H9 (cell line): ENCODE data around the gene BACH2. TPM values are rescaled to one million over a fixed set of nuclear protein-coding genes. Genes with fewer than 3 reads are reported as not detected.

Source experiments
- DNase-seq: peaks from one replicate; pipeline ENCODE4 v3.0.0-alpha.2; 2017
- H2AFZ ChIP-seq: one replicate; pipeline ENCODE4 v1.6.1; 2013; ENCODE audit warnings: mild to moderate bottlenecking, low read length, control low read depth, moderate library complexity
- H2AK5ac ChIP-seq: 2 replicates; pipeline ENCODE4 v1.6.1; 2013; ENCODE audit warnings: low read length, control low read depth, mixed read lengths; ENCODE audit not compliant: insufficient read length
- H2BK120ac ChIP-seq: one replicate; pipeline ENCODE4 v1.6.1; 2013; ENCODE audit warnings: low read depth, mild to moderate bottlenecking, low read length, control low read depth, inconsistent platforms; ENCODE audit not compliant: poor library complexity, severe bottlenecking
- H2BK12ac ChIP-seq: 2 replicates; pipeline ENCODE4 v1.6.1; 2013; ENCODE audit warnings: low read length, control low read depth, mixed read lengths, low read depth; ENCODE audit not compliant: insufficient read length
- H2BK15ac ChIP-seq: 2 replicates; pipeline ENCODE4 v1.6.1; 2013; ENCODE audit warnings: low read depth, low read length, control low read depth
- H2BK20ac ChIP-seq: one replicate; pipeline ENCODE4 v1.6.1; 2013; ENCODE audit warnings: low read depth, mild to moderate bottlenecking, low read length, control low read depth, inconsistent platforms; ENCODE audit not compliant: poor library complexity, severe bottlenecking
- H2BK5ac ChIP-seq: 2 replicates; pipeline ENCODE4 v1.6.1; 2013; ENCODE audit warnings: low read length, control low read depth, mixed read lengths; ENCODE audit not compliant: insufficient read length
- H3K14ac ChIP-seq: 2 replicates; pipeline ENCODE4 v1.6.1; 2013; ENCODE audit warnings: low read length, control low read depth; ENCODE audit not compliant: insufficient read depth
- H3K18ac ChIP-seq: 2 replicates; pipeline ENCODE4 v1.6.1; 2013; ENCODE audit warnings: low read depth, mild to moderate bottlenecking, mixed read lengths, low read length, control low read depth; ENCODE audit not compliant: insufficient read length
- H3K23ac ChIP-seq: 2 replicates; pipeline ENCODE4 v1.6.1; 2013; ENCODE audit warnings: low read length, control low read depth, mixed read lengths, low read depth; ENCODE audit not compliant: insufficient read length
- H3K23me2 ChIP-seq: 2 replicates; pipeline ENCODE4 v1.6.1; 2013; ENCODE audit warnings: low read depth, mild to moderate bottlenecking, mixed read lengths, low read length, control low read depth; ENCODE audit not compliant: insufficient read length, poor library complexity, severe bottlenecking
- H3K27ac ChIP-seq: 2 replicates; pipeline ENCODE4 v1.5.1; 2013; ENCODE audit warnings: low read length, control low read depth, mixed read lengths, low read depth; ENCODE audit not compliant: insufficient read length
- H3K27me3 ChIP-seq: 2 replicates; pipeline ENCODE4 v1.6.1; 2013; ENCODE audit warnings: low read length, control low read depth, inconsistent platforms; ENCODE audit not compliant: insufficient read depth
- H3K4ac ChIP-seq: 2 replicates; pipeline ENCODE4 v1.6.1; 2013; ENCODE audit warnings: low read depth, mild to moderate bottlenecking, control low read depth, inconsistent platforms, low read length, moderate library complexity
- H3K4me1 ChIP-seq: 2 replicates; pipeline ENCODE4 v1.6.1; 2013; ENCODE audit warnings: low read length, control low read depth, inconsistent platforms; ENCODE audit not compliant: insufficient read depth
- H3K4me2 ChIP-seq: 2 replicates; pipeline ENCODE4 v1.6.1; 2013; ENCODE audit warnings: low read length, control low read depth, mixed read lengths; ENCODE audit not compliant: insufficient read length, insufficient read depth
- H3K56ac ChIP-seq: 2 replicates; pipeline ENCODE4 v1.6.1; 2013; ENCODE audit warnings: low read depth, mild to moderate bottlenecking, mixed read lengths, low read length, control low read depth; ENCODE audit not compliant: insufficient read length
- H3K79me1 ChIP-seq: 2 replicates; pipeline ENCODE4 v1.6.1; 2013; ENCODE audit warnings: low read depth, mild to moderate bottlenecking, moderate library complexity, low read length, control low read depth, inconsistent platforms; ENCODE audit not compliant: insufficient read depth, poor library complexity, severe bottlenecking
- H3K79me2 ChIP-seq: 2 replicates; pipeline ENCODE4 v1.6.1; 2013; ENCODE audit warnings: low read length, control low read depth, inconsistent platforms; ENCODE audit not compliant: insufficient read depth
- H3K9ac ChIP-seq: 2 replicates; pipeline ENCODE4 v1.6.1; 2013; ENCODE audit warnings: low read length, control low read depth, mixed read lengths; ENCODE audit not compliant: insufficient read length; ENCODE audit errors: extremely low read depth
- H3K9me3 ChIP-seq: one replicate; pipeline ENCODE4 v1.6.1; 2013; ENCODE audit warnings: low read depth, low read length, inconsistent platforms; ENCODE audit not compliant: control insufficient read depth
- H3T11ph ChIP-seq: one replicate; pipeline ENCODE4 v1.6.1; 2013; ENCODE audit warnings: mild to moderate bottlenecking, low read length, control low read depth, inconsistent platforms
- H4K20me1 ChIP-seq: one replicate; pipeline ENCODE4 v1.6.1; 2013; ENCODE audit not compliant: control insufficient read depth, insufficient read length, insufficient read depth
- H4K5ac ChIP-seq: 2 replicates; pipeline ENCODE4 v1.6.1; 2013; ENCODE audit warnings: low read depth, mild to moderate bottlenecking, mixed read lengths, low read length, control low read depth; ENCODE audit not compliant: insufficient read length
- H4K8ac ChIP-seq: replicated peaks from 2 replicates; pipeline ENCODE4 v1.6.1; 2013; ENCODE audit warnings: low read length, control low read depth, mixed read lengths, low read depth; ENCODE audit not compliant: insufficient read length
- H4K91ac ChIP-seq: 2 replicates; pipeline ENCODE4 v1.6.1; 2013; ENCODE audit warnings: low read depth, mild to moderate bottlenecking, moderate library complexity, mixed read lengths, low read length, control low read depth; ENCODE audit not compliant: insufficient read length
- H3K27ac Mint-ChIP-seq, 3 experiments: 2 replicates in 2 of 3; 3 replicates in 1 of 3; pipeline ENCODE4 v1.8.0; 2020 to 2021; ENCODE audit warnings: mixed read lengths in 3 of 3, mild to moderate bottlenecking in 1 of 3, moderate library complexity in 1 of 3
- H3K27me3 Mint-ChIP-seq: 2 replicates; pipeline ENCODE4 v1.8.0; 2021; ENCODE audit warnings: low read depth, mild to moderate bottlenecking, moderate library complexity, mixed read lengths
- H3K36me3 Mint-ChIP-seq, 3 experiments: 2 replicates in 2 of 3; 3 replicates in 1 of 3; pipeline ENCODE4 v1.8.0; 2020 to 2021; ENCODE audit warnings: low read depth in 3 of 3, mixed read lengths in 3 of 3; ENCODE audit not compliant: insufficient read depth in 1 of 3
- H3K4me1 Mint-ChIP-seq, 2 experiments: 2 replicates each; pipeline ENCODE4 v1.8.0; 2020; ENCODE audit warnings: mixed read lengths in 2 of 2
- H3K4me3 Mint-ChIP-seq, 2 experiments: 2 replicates in 1 of 2; 3 replicates in 1 of 2; pipeline ENCODE4 v1.8.0; 2020 to 2021; ENCODE audit warnings: mild to moderate bottlenecking in 2 of 2, mixed read lengths in 2 of 2, moderate library complexity in 1 of 2
- H3K9me3 Mint-ChIP-seq, 2 experiments: 2 replicates in 1 of 2; 3 replicates in 1 of 2; pipeline ENCODE4 v1.8.0; 2020; ENCODE audit warnings: mild to moderate bottlenecking in 2 of 2, mixed read lengths in 2 of 2, moderate library complexity in 1 of 2
- CTCF ChIP-seq: fragments of 200-600 bp; sonication (generic); conservative IDR thresholded peaks from 3 replicates; pipeline ENCODE4 v1.8.0; 2021; ENCODE audit warnings: antibody characterized with exemption, mild to moderate bottlenecking
- WGBS: extraction: QIAGEN DNeasy Blood & Tissue Kit; methylation state at CpG from one replicate; pipeline ENCODE4 v1.1.7; 2013; ENCODE audit warnings: missing lambda C conversion rate, low lambda C conversion rate, mixed read lengths; ENCODE audit not compliant: insufficient read length; ENCODE audit errors: extremely low coverage; 5-methylcytosine and 5-hydroxymethylcytosine counted together
- total RNA-seq: library from RNA; stranded (reverse); gene quantifications from 2 replicates; pipeline ENCODE4 v1.2.1, GENCODE V29; 2021

Gene BACH2
- total RNA-seq, 1 experiment from 2014 or later = 2.0 TPM

- Histone ChIP-seq H2BK20ac (no peak overlapping the region), H2BK12ac (no peak overlapping the region), H3K4me1 (no peaks in the 10 kb centered on the region), H3K23me2 (no peaks in the 10 kb centered on the region), H4K91ac (no peak overlapping the region), H3K9me3 (no peaks in the 10 kb centered on the region), H3K56ac (no peak overlapping the region), H2BK120ac (no peak overlapping the region), H3K27me3 (no peaks in the 10 kb centered on the region), H3K4ac (no peak overlapping the region), H4K8ac (no peak overlapping the region), H4K5ac (no peak overlapping the region), H3T11ph (no peak overlapping the region), H2BK5ac (no peak overlapping the region), H3K27ac (no peak overlapping the region), H3K14ac (no peak overlapping the region), H3K4me2 (no peak overlapping the region), H4K20me1 (no peaks in the 10 kb centered on the region), H3K79me1 (no peaks in the 10 kb centered on the region), H2BK15ac (no peak overlapping the region), H3K9ac (no peak overlapping the region), H3K18ac (no peak overlapping the region), H3K23ac (no peak overlapping the region), H2AFZ (no peak overlapping the region), H2AK5ac (no peak overlapping the region), H3K79me2 (no peaks in the 10 kb centered on the region)
- DNase-seq = no peak
- no peak for TF ChIP-seq CTCF
- H3K9me3 Mint-ChIP-seq = peaks cover 14 to 17% of the 10 kb centered on the region in 2 experiments
- H3K4me3 Mint-ChIP-seq = no peak overlapping the region
- WGBS = no CpG with 5 or more reads among the region's 1 CpG
- H3K27ac Mint-ChIP-seq = no peak overlapping the region
- H3K36me3 Mint-ChIP-seq = peaks cover 5 to 17% (median 6%) of the 10 kb centered on the region in 3 experiments; a peak in 6 of 7 replicates
- H3K27me3 Mint-ChIP-seq = no peaks in the 10 kb centered on the region; the same call in 1 of the 2 replicates
- peaks cover 0 to 3% of the 10 kb centered on the region in 2 experiments; a peak in 1 of 4 replicates for H3K4me1 Mint-ChIP-seq
Observed at GRCh38 chr6:90338409-90338808, 41.8 kb upstream of the BACH2 start.
